ENCODE results near the gene P2RX3. TPM values are rescaled to one million over a fixed set of nuclear protein-coding genes. Genes with fewer than 3 reads are reported as not detected.

Gene P2RX3
- total RNA-seq, 1 donor from 2014 or later = 0.23 TPM

- H3K36me3 Mint-ChIP-seq (ENCODE audit: low read depth, unreplicated experiment) = no peaks in the 10 kb centered on the region
- no peaks in the 10 kb centered on the region for H3K27me3 Mint-ChIP-seq (ENCODE audit: unreplicated experiment)
- no peaks in the 10 kb centered on the region for H3K4me1 Mint-ChIP-seq (ENCODE audit: unreplicated experiment)
- TF ChIP-seq CTCF (IDR thresholded peaks at IDR 0.05; ENCODE audit: unreplicated experiment) = no peak
- H3K9me3 Mint-ChIP-seq (ENCODE audit: unreplicated experiment) = no peaks in the 10 kb centered on the region
- no peak overlapping the region for H3K27ac Mint-ChIP-seq (ENCODE audit: unreplicated experiment)
- H3K4me3 Mint-ChIP-seq (ENCODE audit: unreplicated experiment) = no peak overlapping the region
- no peak for DNase-seq (ENCODE audit: low spot score)
Measured at GRCh38 chr11:57396744-57397143, 58.6 kb downstream of the P2RX3 start.

- H3K27me3 Mint-ChIP-seq (ENCODE audit: unreplicated experiment) = no peaks in the 10 kb centered on the region
- no peaks in the 10 kb centered on the region for H3K4me1 Mint-ChIP-seq (ENCODE audit: unreplicated experiment)
Measured at GRCh38 chr11:57397394-57397990, 59.3 kb downstream of the P2RX3 start.

GRCh38 chr11:57399221-57399620, 61.1 kb downstream of the P2RX3 start:
- peaks cover 2% of the 10 kb centered on the region for H3K27me3 Mint-ChIP-seq (ENCODE audit: unreplicated experiment)
- DNase-seq (ENCODE audit: low spot score) = no peak
- no peaks in the 10 kb centered on the region for H3K36me3 Mint-ChIP-seq (ENCODE audit: low read depth, unreplicated experiment)
- H3K9me3 Mint-ChIP-seq (ENCODE audit: unreplicated experiment) = no peaks in the 10 kb centered on the region
- no peak overlapping the region for H3K4me3 Mint-ChIP-seq (ENCODE audit: unreplicated experiment)
- no peak overlapping the region for H3K27ac Mint-ChIP-seq (ENCODE audit: unreplicated experiment)
- H3K4me1 Mint-ChIP-seq (ENCODE audit: unreplicated experiment) = no peaks in the 10 kb centered on the region
- TF ChIP-seq CTCF (IDR thresholded peaks at IDR 0.05; ENCODE audit: unreplicated experiment) = no peak

More at GRCh38 chr11:57397394-57397990, 59.3 kb downstream of the P2RX3 start:
- H3K9me3 Mint-ChIP-seq (ENCODE audit: unreplicated experiment) = no peaks in the 10 kb centered on the region
- no peak overlapping the region for H3K27ac Mint-ChIP-seq (ENCODE audit: unreplicated experiment)
- H3K36me3 Mint-ChIP-seq (ENCODE audit: low read depth, unreplicated experiment) = no peaks in the 10 kb centered on the region
- no peak for TF ChIP-seq CTCF (IDR thresholded peaks at IDR 0.05; ENCODE audit: unreplicated experiment)
- DNase-seq (ENCODE audit: low spot score) = no peak
- no peak overlapping the region for H3K4me3 Mint-ChIP-seq (ENCODE audit: unreplicated experiment)

DNA sequence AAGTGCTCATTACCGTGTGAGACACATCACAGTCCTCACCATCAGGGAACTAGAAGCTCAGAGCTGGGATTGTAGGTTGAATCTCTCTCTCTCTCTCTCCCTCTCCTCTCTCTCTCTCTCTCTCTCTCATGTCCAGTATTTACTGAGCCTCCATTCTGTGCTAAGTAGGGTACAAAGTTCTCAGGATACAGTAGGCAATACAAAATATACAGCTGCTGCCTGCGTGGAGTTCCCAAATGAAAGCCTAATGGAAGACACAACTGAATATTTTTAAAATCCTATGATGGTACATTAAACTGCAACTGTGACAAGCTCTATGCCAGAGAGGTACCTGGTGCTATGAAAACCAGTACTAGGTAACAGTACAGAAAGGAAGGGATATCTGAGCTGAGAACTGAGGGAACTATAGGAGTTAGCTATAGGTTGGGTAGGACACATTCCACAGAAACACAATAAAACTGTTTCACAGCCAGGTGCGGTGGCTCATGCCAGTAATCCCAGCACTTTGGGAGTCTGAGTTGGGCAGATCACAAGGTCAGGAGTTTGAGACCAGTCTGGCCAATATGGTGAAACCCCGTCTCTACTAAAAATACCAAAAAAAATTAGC, 61.9 kb downstream of the P2RX3 start:
- Mint-ChIP-seq H3K4me1 (ENCODE audit: unreplicated experiment) (no peaks in the 10 kb centered on the region), H3K9me3 (ENCODE audit: unreplicated experiment) (no peaks in the 10 kb centered on the region), H3K27me3 (ENCODE audit: unreplicated experiment) (peaks cover 2% of the 10 kb centered on the region)

More for the DNA sequence above, 61.9 kb downstream of the P2RX3 start:
- Mint-ChIP-seq H3K4me3 (ENCODE audit: unreplicated experiment) (no peak overlapping the region), H3K27ac (ENCODE audit: unreplicated experiment) (no peak overlapping the region), H3K36me3 (ENCODE audit: low read depth, unreplicated experiment) (no peaks in the 10 kb centered on the region)
- TF ChIP-seq CTCF (IDR thresholded peaks at IDR 0.05; ENCODE audit: unreplicated experiment) = no peak
- DNase-seq (ENCODE audit: low spot score) = no peak
